K562 (cell line): ENCODE data around the gene SPDYE6. TPM values are rescaled to one million over a fixed set of nuclear protein-coding genes. Genes with fewer than 3 reads are reported as not detected.
A peak's percentile ranks its signal among the peaks of the same experiment; 100 is the strongest.

Experiments used
- ADNP ChIP-seq: fragments of 200-800 bp; sonication (Bioruptor generic); IDR thresholded peaks from 2 replicates; pipeline ENCODE4 v1.6.1; 2016; ENCODE audit warnings: missing genetic modification characterization, missing compliant biosample characterization
- ARHGAP35 ChIP-seq: fragments of 450-650 bp; IDR thresholded peaks from 2 replicates; pipeline ENCODE4 v1.6.1; 2018; ENCODE audit not compliant: partially characterized antibody
- CBX8 ChIP-seq: fragments of 200-600 bp; sonication (generic); IDR thresholded peaks from 2 replicates; pipeline ENCODE4 v1.6.1; 2012; ENCODE audit warnings: borderline replicate concordance, mixed run types, low read depth, mild to moderate bottlenecking, moderate library complexity, mixed read lengths, low read length, control low read depth, inconsistent platforms; ENCODE audit not compliant: poor library complexity, severe bottlenecking; ENCODE audit errors: extremely low read depth
- E2F1 ChIP-seq: sonication (generic); formaldehyde crosslinking; IDR thresholded peaks from 2 replicates; pipeline ENCODE4 v1.8.1; 2023; ENCODE audit warnings: mild to moderate bottlenecking, missing genetic modification reagents, moderate library complexity
- ERF ChIP-seq: fragments of 450-650 bp; formaldehyde crosslinking; IDR thresholded peaks from 2 replicates; pipeline ENCODE4 v1.4.0; 2020; ENCODE audit warnings: mild to moderate bottlenecking, mixed read lengths
- KDM1A ChIP-seq, 2 experiments: fragments of 450-650 bp; IDR thresholded peaks; 2 replicates each; pipeline ENCODE4 v1.6.1; 2016; ENCODE audit warnings: mild to moderate bottlenecking in 2 of 2
- MBD2 ChIP-seq: sonication (generic); IDR thresholded peaks from 2 replicates; pipeline ENCODE4 v1.6.1; 2016; ENCODE audit warnings: low read depth, borderline replicate concordance
- MIER1 ChIP-seq: fragments of 450-650 bp; IDR thresholded peaks from 2 replicates; pipeline ENCODE4 v1.6.1; 2016; ENCODE audit warnings: antibody characterized with exemption, mild to moderate bottlenecking, low read depth
- MXI1 ChIP-seq: IDR thresholded peaks from 2 replicates; pipeline ENCODE4 v1.6.1; 2011; ENCODE audit warnings: low read depth, mild to moderate bottlenecking, improper control_type of control experiment, low read length
- NFIX ChIP-seq: fragments of 250-450 bp; sonication (Bioruptor Pico); IDR thresholded peaks from 2 replicates; pipeline ENCODE4 v1.4.0; 2020; ENCODE audit warnings: low read depth, mild to moderate bottlenecking, moderate library complexity
- PHB2 ChIP-seq: fragments of 450-650 bp; IDR thresholded peaks from 2 replicates; pipeline ENCODE4 v1.6.1; 2017; ENCODE audit warnings: low read depth
- RHOXF2B ChIP-seq: fragments of 250-450 bp; sonication (Bioruptor Pico); conservative IDR thresholded peaks from 2 replicates; pipeline ENCODE4 v1.5.1; 2021
- SOX6 ChIP-seq: fragments of 450-650 bp; IDR thresholded peaks from 2 replicates; pipeline ENCODE4 v1.6.1; 2014; ENCODE audit warnings: mild to moderate bottlenecking
- TAL1 ChIP-seq: fragments of 450-650 bp; IDR thresholded peaks from 2 replicates; pipeline ENCODE4 v1.6.1; 2016; ENCODE audit warnings: mild to moderate bottlenecking
- TBP ChIP-seq: optimal IDR thresholded peaks from 2 replicates; pipeline ENCODE3; 2011; ENCODE audit warnings: low read depth, low read length, improper control_type of control experiment
- TEAD1 ChIP-seq, 2 experiments: fragments of 450-650 bp in 1 of 2; sonication (generic) in 1 of 2; formaldehyde crosslinking; IDR thresholded peaks; 2 replicates each; pipeline versions ENCODE4 v1.4.0 to v1.8.0; 2020 to 2022; ENCODE audit warnings: mild to moderate bottlenecking in 2 of 2, missing genetic modification reagents in 1 of 2
- WHSC1 ChIP-seq: IDR thresholded peaks from one replicate; pipeline ENCODE4 v1.6.1; 2012; ENCODE audit warnings: low read length, control low read depth, inconsistent platforms
- ZNF408 ChIP-seq: fragments of 250-450 bp; sonication (Bioruptor Pico); IDR thresholded peaks from 2 replicates; pipeline ENCODE4 v1.4.0; 2020; ENCODE audit warnings: low read depth, mild to moderate bottlenecking, moderate library complexity
- ZNF76 ChIP-seq: fragments of 250-450 bp; sonication (Bioruptor Pico); IDR thresholded peaks from 2 replicates; pipeline ENCODE4 v1.4.0; 2020; ENCODE audit warnings: mild to moderate bottlenecking, moderate library complexity, borderline replicate concordance
- ZZZ3 ChIP-seq: fragments of 450-650 bp; IDR thresholded peaks from 2 replicates; pipeline ENCODE4 v1.6.1; 2016; ENCODE audit warnings: antibody characterized with exemption, mild to moderate bottlenecking, moderate library complexity
- polyA plus RNA-seq, 8 experiments: library from polyadenylated mRNA; depleted of rRNA in 4 of 8; stranded (reverse) in 5 of 8; unstranded in 3 of 8; fragments of >200 nt; fragmentation: Nextera tagmentation in 2 of 8; fragmentation: Illumina TruSeq in 1 of 8; extraction: Ambion mirVana in 2 of 8; extraction: Trizol in 1 of 8; gene quantifications; 2 replicates each; pipeline versions ENCODE4 v1.2.1 to v1.2.3, GENCODE V29; 2011 to 2014; ENCODE audit warnings: inconsistent platforms in 1 of 8, missing spikeins in 1 of 8
- total RNA-seq, 7 experiments: library from RNA; depleted of rRNA in 6 of 7; stranded (reverse); fragments of >200 nt in 6 of 7; fragmentation: Illumina TruSeq in 2 of 7; extraction: Trizol in 2 of 7; gene quantifications; 2 replicates each; pipeline versions ENCODE4 v1.2.1 to v1.2.3, GENCODE V29; 2011 to 2021; ENCODE audit warnings: low replicate concordance in 1 of 7
- TF ChIP-seq, protein P1 (sequence below): sonication (generic); formaldehyde crosslinking; IDR thresholded peaks from 2 replicates; pipeline ENCODE4 v1.8.1; 2023; ENCODE audit warnings: mild to moderate bottlenecking, missing genetic modification reagents
- TF ChIP-seq, protein P2 (sequence below), 3 experiments: fragments of 200-800 bp in 1 of 3; fragments of 250-450 bp in 1 of 3; fragments of 450-650 bp in 1 of 3; sonication (Bioruptor Pico) in 1 of 3; sonication (Bioruptor generic) in 1 of 3; formaldehyde crosslinking in 1 of 3; IDR thresholded peaks; 2 replicates each; pipeline versions ENCODE4 v1.6.1 to v1.8.0; 2016 to 2022; ENCODE audit warnings: mild to moderate bottlenecking in 2 of 3, missing genetic modification characterization in 2 of 3, missing compliant biosample characterization in 1 of 3, moderate library complexity in 1 of 3
- TF ChIP-seq, protein P3 (sequence below): IDR thresholded peaks from 2 replicates; pipeline ENCODE4 v1.6.1; 2016; ENCODE audit warnings: missing genetic modification characterization, missing compliant biosample characterization

SPDYE6 gene
- total and polyA plus RNA-seq, 9 of the 15 experiments (the other 6 are each of a cell fraction or from before 2014, with no cell fraction given): 0.24 to 0.35 TPM; not detected in 7

DNA sequence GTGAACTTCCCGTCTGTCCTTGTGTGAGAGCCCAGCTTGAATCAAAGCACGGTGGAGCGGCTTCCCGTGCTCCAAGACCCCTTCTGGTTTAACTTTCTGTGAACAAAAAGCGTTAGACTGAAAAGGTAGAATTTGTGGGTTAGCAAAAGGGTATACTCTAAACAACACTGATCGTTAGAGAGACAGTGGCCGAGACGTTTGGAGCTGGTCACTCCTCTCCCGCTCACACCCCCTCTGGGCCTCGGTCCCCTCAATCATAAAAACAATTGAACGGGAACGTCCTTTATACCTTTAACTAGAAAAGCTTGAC, 40.4 kb upstream of the SPDYE6 start (continued):
- TF ChIP-seq TBP (no peak), RHOXF2B (CRISPR knock-in tag) (no peak), ERF (CRISPR knock-in tag) (no peak), ADNP (tag) (no peak), ZNF408 (CRISPR knock-in tag) (no peak), TEAD1 (CRISPR knock-in tag; IDR thresholded peaks at IDR 0.05) (0 out of 4 replicates have a peak, but pooled peaks of 1 of the 2 experiments have one; percentile 3), ARHGAP35 (no peak), SOX6 (no peak), ZZZ3 (no peak), PHB2 (no peak), KDM1A (IDR thresholded peaks at IDR 0.05) (no peak), MBD2 (no peak), NFIX (CRISPR knock-in tag) (no peak), MXI1 (no peak), MIER1 (no peak), ZNF76 (CRISPR knock-in tag) (no peak), E2F1 (CRISPR knock-in tag) (no peak), CBX8 (no peak), TAL1 (no peak), WHSC1 (no peak)
- TF ChIP-seq, protein P1, sequence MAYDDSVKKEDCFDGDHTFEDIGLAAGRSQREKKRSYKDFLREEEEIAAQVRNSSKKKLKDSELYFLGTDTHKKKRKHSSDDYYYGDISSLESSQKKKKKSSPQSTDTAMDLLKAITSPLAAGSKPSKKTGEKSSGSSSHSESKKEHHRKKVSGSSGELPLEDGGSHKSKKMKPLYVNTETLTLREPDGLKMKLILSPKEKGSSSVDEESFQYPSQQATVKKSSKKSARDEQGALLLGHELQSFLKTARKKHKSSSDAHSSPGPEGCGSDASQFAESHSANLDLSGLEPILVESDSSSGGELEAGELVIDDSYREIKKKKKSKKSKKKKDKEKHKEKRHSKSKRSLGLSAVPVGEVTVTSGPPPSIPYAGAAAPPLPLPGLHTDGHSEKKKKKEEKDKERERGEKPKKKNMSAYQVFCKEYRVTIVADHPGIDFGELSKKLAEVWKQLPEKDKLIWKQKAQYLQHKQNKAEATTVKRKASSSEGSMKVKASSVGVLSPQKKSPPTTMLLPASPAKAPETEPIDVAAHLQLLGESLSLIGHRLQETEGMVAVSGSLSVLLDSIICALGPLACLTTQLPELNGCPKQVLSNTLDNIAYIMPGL (CRISPR knock-in tag): no peak
- TF ChIP-seq, protein P2, sequence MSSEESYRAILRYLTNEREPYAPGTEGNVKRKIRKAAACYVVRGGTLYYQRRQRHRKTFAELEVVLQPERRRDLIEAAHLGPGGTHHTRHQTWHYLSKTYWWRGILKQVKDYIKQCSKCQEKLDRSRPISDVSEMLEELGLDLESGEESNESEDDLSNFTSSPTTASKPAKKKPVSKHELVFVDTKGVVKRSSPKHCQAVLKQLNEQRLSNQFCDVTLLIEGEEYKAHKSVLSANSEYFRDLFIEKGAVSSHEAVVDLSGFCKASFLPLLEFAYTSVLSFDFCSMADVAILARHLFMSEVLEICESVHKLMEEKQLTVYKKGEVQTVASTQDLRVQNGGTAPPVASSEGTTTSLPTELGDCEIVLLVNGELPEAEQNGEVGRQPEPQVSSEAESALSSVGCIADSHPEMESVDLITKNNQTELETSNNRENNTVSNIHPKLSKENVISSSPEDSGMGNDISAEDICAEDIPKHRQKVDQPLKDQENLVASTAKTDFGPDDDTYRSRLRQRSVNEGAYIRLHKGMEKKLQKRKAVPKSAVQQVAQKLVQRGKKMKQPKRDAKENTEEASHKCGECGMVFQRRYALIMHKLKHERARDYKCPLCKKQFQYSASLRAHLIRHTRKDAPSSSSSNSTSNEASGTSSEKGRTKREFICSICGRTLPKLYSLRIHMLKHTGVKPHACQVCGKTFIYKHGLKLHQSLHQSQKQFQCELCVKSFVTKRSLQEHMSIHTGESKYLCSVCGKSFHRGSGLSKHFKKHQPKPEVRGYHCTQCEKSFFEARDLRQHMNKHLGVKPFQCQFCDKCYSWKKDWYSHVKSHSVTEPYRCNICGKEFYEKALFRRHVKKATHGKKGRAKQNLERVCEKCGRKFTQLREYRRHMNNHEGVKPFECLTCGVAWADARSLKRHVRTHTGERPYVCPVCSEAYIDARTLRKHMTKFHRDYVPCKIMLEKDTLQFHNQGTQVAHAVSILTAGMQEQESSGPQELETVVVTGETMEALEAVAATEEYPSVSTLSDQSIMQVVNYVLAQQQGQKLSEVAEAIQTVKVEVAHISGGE (CRISPR knock-in tag; IDR thresholded peaks at IDR 0.05): no peak
- TF ChIP-seq, protein P3, sequence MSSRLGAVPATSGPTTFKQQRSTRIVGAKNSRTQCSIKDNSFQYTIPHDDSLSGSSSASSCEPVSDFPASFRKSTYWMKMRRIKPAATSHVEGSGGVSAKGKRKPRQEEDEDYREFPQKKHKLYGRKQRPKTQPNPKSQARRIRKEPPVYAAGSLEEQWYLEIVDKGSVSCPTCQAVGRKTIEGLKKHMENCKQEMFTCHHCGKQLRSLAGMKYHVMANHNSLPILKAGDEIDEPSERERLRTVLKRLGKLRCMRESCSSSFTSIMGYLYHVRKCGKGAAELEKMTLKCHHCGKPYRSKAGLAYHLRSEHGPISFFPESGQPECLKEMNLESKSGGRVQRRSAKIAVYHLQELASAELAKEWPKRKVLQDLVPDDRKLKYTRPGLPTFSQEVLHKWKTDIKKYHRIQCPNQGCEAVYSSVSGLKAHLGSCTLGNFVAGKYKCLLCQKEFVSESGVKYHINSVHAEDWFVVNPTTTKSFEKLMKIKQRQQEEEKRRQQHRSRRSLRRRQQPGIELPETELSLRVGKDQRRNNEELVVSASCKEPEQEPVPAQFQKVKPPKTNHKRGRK (tag): no peak
